Left lung (tissue), 10 donors: Measurements from ENCODE around the gene SLC38A3. TPM values are rescaled to one million over a fixed set of nuclear protein-coding genes. Genes with fewer than 3 reads are reported as not detected.
A peak's percentile ranks its signal among the peaks of the same experiment; 100 is the strongest.

ENCODE experiments used
- ATAC-seq: fragments of 200-7000 bp; cut with Tn5 transposase; one replicate; pipeline ENCODE4 v1.9.1; 2020; ENCODE audit warnings: moderate library complexity
- DNase-seq, 4 donors: peaks; one replicate each; pipeline ENCODE4 v3.0.0-alpha.2; 2013 to 2020
- H3K27ac ChIP-seq, 2 donors: fragments of 200-600 bp; sonication (generic) in 1 of 2; one replicate each; pipeline versions ENCODE4 v1.5.0 to v1.8.0; 2020 to 2021
- H3K27me3 ChIP-seq, 2 donors: fragments of 200-600 bp; sonication (generic) in 1 of 2; one replicate each; pipeline versions ENCODE4 v1.5.0 to v1.8.0; 2020 to 2021
- H3K36me3 ChIP-seq, 2 donors: fragments of 200-600 bp; sonication (generic) in 1 of 2; one replicate each; pipeline versions ENCODE4 v1.5.0 to v1.8.0; 2020 to 2021
- H3K4me1 ChIP-seq, 2 donors: fragments of 200-600 bp; one replicate each; pipeline ENCODE4 v1.8.0; 2021
- H3K4me3 ChIP-seq, 2 donors: fragments of 200-600 bp; sonication (generic) in 1 of 2; one replicate each; pipeline versions ENCODE4 v1.5.0 to v1.8.0; 2020 to 2021; ENCODE audit warnings: mild to moderate bottlenecking in 1 of 2
- H3K9me3 ChIP-seq, 2 donors: fragments of 200-600 bp; sonication (generic) in 1 of 2; one replicate each; pipeline versions ENCODE4 v1.5.0 to v1.8.0; 2020 to 2021
- CTCF ChIP-seq, 2 donors: fragments of 200-600 bp; sonication (generic) in 1 of 2; IDR thresholded peaks; one replicate each; pipeline versions ENCODE4 v1.5.0 to v1.8.0; 2021; ENCODE audit warnings: antibody characterized with exemption in 2 of 2
- intact Hi-C, 2 donors: fragments of 100-400 bp; cut with DNase I; formaldehyde crosslinking; loops; one replicate each; pipeline versions ENCODE4 v1.11.2 to v1.14.2; 2022
- polyA plus RNA-seq, 6 donors: library from polyadenylated mRNA; unstranded; fragments of 120-200 nt; gene quantifications; one replicate each; pipeline ENCODE4 v1.2.1, GENCODE V29; 2013; ENCODE audit not compliant: insufficient read length in 6 of 6
- total RNA-seq, 2 donors: library from RNA; stranded (reverse); fragmentation: NEBNext Ultra II Directional; extraction: Animal tissue kit (Norgen Biotek cat#: 25700); gene quantifications; one replicate each; pipeline ENCODE4 v1.2.1, GENCODE V29; 2021
- donor health status: DM: no; HTN: yes; CAD: no.
- donor health status: DM: no; HTN: no; CAD: no.

Gene SLC38A3
- total and polyA plus RNA-seq, 8 donors, result 0.23 to 10.9 (median 7.8) TPM; not detected in 1

- no peaks in the 10 kb centered on the region for H3K27me3 ChIP-seq
- H3K36me3 ChIP-seq, result no peaks in the 10 kb centered on the region
- H3K9me3 ChIP-seq, result no peaks in the 10 kb centered on the region
- no peak for TF ChIP-seq CTCF (IDR thresholded peaks at IDR 0.05)
- DNase-seq (no peak), ATAC-seq (no peak)
- H3K4me1 ChIP-seq, result peaks cover 14 to 64% of the 10 kb centered on the region in 2 donors
- H3K27ac ChIP-seq, result no peak overlapping the region
- no peak overlapping the region for H3K4me3 ChIP-seq
- intact Hi-C loops, result no loop called here
Observed at GRCh38 chr3:50231581-50231980, 26.5 kb downstream of the SLC38A3 start.

- Histone ChIP-seq H3K27me3 (no peaks in the 10 kb centered on the region), H3K9me3 (no peaks in the 10 kb centered on the region), H3K36me3 (no peaks in the 10 kb centered on the region), H3K27ac (no peak overlapping the region), H3K4me3 (no peak overlapping the region), H3K4me1 (peaks cover 9 to 57% of the 10 kb centered on the region in 2 donors)
- intact Hi-C loops, result no loop called here
- TF ChIP-seq CTCF (IDR thresholded peaks at IDR 0.05), result no peak
- ATAC-seq (no peak), DNase-seq (no peak)
Observed at GRCh38 chr3:50232303-50232702, 27.2 kb downstream of the SLC38A3 start.

- Histone ChIP-seq H3K9me3 (no peaks in the 10 kb centered on the region), H3K4me3 (no peak overlapping the region), H3K27ac (no peak overlapping the region), H3K27me3 (no peaks in the 10 kb centered on the region), H3K36me3 (no peaks in the 10 kb centered on the region), H3K4me1 (peaks cover 5 to 50% of the 10 kb centered on the region in 2 donors)
- DNase-seq (no peak), ATAC-seq (no peak)
- intact Hi-C loops, result no loop called here
- no peak for TF ChIP-seq CTCF (IDR thresholded peaks at IDR 0.05)
Observed at GRCh38 chr3:50233176-50233575, 28.1 kb downstream of the SLC38A3 start.

GRCh38 chr3:50235716-50236483, 30.8 kb downstream of the SLC38A3 start, which contains the start of gene GNAI2:
Gene GNAI2, plus strand, starts transcription at chr3:50236204. Its CDS starts 132 bp downstream, at chr3:50236336.
- Histone ChIP-seq H3K27me3 (no peaks in the 10 kb centered on the region), H3K4me3 (peak within 1 kb of the TSS; percentile 89 to 94)

More at GRCh38 chr3:50235716-50236483, 30.8 kb downstream of the SLC38A3 start, which contains the start of gene GNAI2:
- intact Hi-C loops, result no loop called here
- peak; percentile 97 to 100 (median 99) for DNase-seq
- peaks cover 15 to 57% of the 10 kb centered on the region in 2 donors for H3K4me1 ChIP-seq
- H3K27ac ChIP-seq, result peak within 1 kb of the TSS; percentile 92 to 98
- no peaks in the 10 kb centered on the region for H3K9me3 ChIP-seq
- H3K36me3 ChIP-seq, result peaks cover 0 to 24% of the 10 kb centered on the region in 2 donors
- TF ChIP-seq CTCF (IDR thresholded peaks at IDR 0.05), result no peak
- ATAC-seq, result peak; percentile 91
